HEK293 (cell line): ENCODE results near the gene SAMD4B.
A peak's percentile ranks its signal among the peaks of the same experiment; 100 is the strongest.

Experiments used
- CTCF ChIA-PET: fragments of 350-600 bp; formaldehyde crosslinking; extraction: SDS; loops from one replicate; lab custom pipeline; 2021; ENCODE audit warnings: antibody characterized with exemption; lab: Yijun Ruan, JAX
- POLR2A ChIA-PET: fragments of 300-600 bp; formaldehyde crosslinking; extraction: SDS; loops from one replicate; lab custom pipeline; 2020; ENCODE audit warnings: antibody characterized with exemption, inconsistent platforms; lab: Yijun Ruan, JAX
- H3K27ac ChIP-seq: fragments of 200-500 bp; sonication (Bioruptor generic); 2 replicates; pipeline ENCODE4 v1.5.1; 2014; ENCODE audit warnings: low read depth, low read length, control low read depth, inconsistent platforms; ENCODE audit errors: extremely low read depth
- H3K36me3 ChIP-seq, 2 experiments: fragments of 200-500 bp in 1 of 2; sonication (Bioruptor generic) in 1 of 2; 1 replicate in 1 of 2; 2 replicates in 1 of 2; pipeline ENCODE4 v1.5.1; 2014 to 2017; ENCODE audit warnings: inconsistent platforms in 2 of 2, low read length in 2 of 2; ENCODE audit not compliant: control insufficient read depth in 2 of 2, insufficient read depth in 1 of 2
- H3K4me1 ChIP-seq: fragments of 200-500 bp; sonication (Bioruptor generic); 2 replicates; pipeline ENCODE4 v1.5.1; 2014; ENCODE audit warnings: mild to moderate bottlenecking, low read length, inconsistent platforms; ENCODE audit not compliant: control insufficient read depth, insufficient read depth
- H3K4me3 ChIP-seq: 2 replicates; pipeline ENCODE4 v1.5.1; 2011; ENCODE audit warnings: low read depth, mild to moderate bottlenecking, control low read depth, low read length, moderate library complexity
- H3K9me3 ChIP-seq: fragments of 200-500 bp; sonication (Bioruptor generic); 2 replicates; pipeline ENCODE4 v1.5.1; 2014; ENCODE audit warnings: low read depth, low read length, inconsistent platforms; ENCODE audit not compliant: control insufficient read depth, insufficient read depth
- CTCF ChIP-seq: fragments of 450-650 bp; formaldehyde crosslinking; IDR thresholded peaks from 2 replicates; pipeline ENCODE4 v1.5.1; 2016; ENCODE audit warnings: missing biosample characterization, missing genetic modification characterization
- SCRT1 ChIP-seq: fragments of 450-650 bp; formaldehyde crosslinking; IDR thresholded peaks from 2 replicates; pipeline ENCODE4 v1.5.1; 2016; ENCODE audit warnings: missing biosample characterization, missing genetic modification characterization, borderline replicate concordance
- YY1 ChIP-seq: fragments of 450-650 bp; formaldehyde crosslinking; IDR thresholded peaks from 2 replicates; pipeline ENCODE4 v1.5.1; 2018; ENCODE audit warnings: missing biosample characterization, missing genetic modification characterization
- ZBTB8A ChIP-seq: fragments of 450-650 bp; formaldehyde crosslinking; IDR thresholded peaks from 2 replicates; pipeline ENCODE4 v1.5.1; 2016; ENCODE audit warnings: missing biosample characterization, missing genetic modification characterization
- ZFP3 ChIP-seq: fragments of 450-650 bp; formaldehyde crosslinking; IDR thresholded peaks from 2 replicates; pipeline ENCODE4 v1.5.1; 2016; ENCODE audit warnings: low read depth, missing biosample characterization, missing genetic modification characterization
- ZNF133 ChIP-seq: fragments of 450-650 bp; formaldehyde crosslinking; IDR thresholded peaks from 2 replicates; pipeline ENCODE4 v1.5.1; 2016; ENCODE audit warnings: missing biosample characterization, missing genetic modification characterization
- ZNF138 ChIP-seq: fragments of 450-650 bp; formaldehyde crosslinking; IDR thresholded peaks from 2 replicates; pipeline ENCODE4 v1.5.1; 2016; ENCODE audit warnings: missing biosample characterization, missing genetic modification characterization, borderline replicate concordance
- ZNF280C ChIP-seq: fragments of 450-650 bp; formaldehyde crosslinking; IDR thresholded peaks from 2 replicates; pipeline ENCODE4 v1.5.1; 2016; ENCODE audit warnings: missing biosample characterization, missing genetic modification characterization
- ZNF768 ChIP-seq: fragments of 450-650 bp; formaldehyde crosslinking; IDR thresholded peaks from 2 replicates; pipeline ENCODE4 v1.5.1; 2018; ENCODE audit warnings: missing biosample characterization, mild to moderate bottlenecking, missing genetic modification characterization
- ZNF791 ChIP-seq: fragments of 450-650 bp; formaldehyde crosslinking; IDR thresholded peaks from 2 replicates; pipeline ENCODE4 v1.5.1; 2016; ENCODE audit warnings: missing biosample characterization, missing genetic modification characterization
- TF ChIP-seq, protein P1 (sequence below): fragments of 450-650 bp; formaldehyde crosslinking; IDR thresholded peaks from 2 replicates; pipeline ENCODE4 v1.5.1; 2017; ENCODE audit warnings: missing biosample characterization, missing genetic modification characterization
- TF ChIP-seq, protein P2 (sequence below): fragments of 450-650 bp; formaldehyde crosslinking; IDR thresholded peaks from 2 replicates; pipeline ENCODE4 v1.5.1; 2017; ENCODE audit warnings: missing biosample characterization, missing genetic modification characterization

Gene SAMD4B

DNA sequence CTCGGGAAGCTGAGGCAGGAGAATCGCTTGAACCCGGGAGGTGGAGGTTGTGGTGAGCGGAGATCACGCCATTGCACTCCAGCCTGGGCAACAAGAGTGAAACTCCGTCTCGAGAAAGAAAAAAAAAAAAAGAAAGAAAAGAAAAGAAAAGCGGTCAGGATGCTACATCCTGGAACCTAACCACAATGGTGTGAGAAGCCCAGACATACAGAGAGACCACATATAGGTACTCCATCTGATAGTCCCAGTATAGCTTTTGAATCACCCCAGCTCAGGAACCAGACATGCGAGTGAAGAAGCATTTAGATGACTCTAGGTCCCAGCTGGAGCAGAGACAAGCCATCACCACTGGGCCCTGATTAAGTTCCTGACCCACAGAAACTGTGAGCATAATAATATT, 42.8 kb upstream of the SAMD4B start:
- no peaks in the 10 kb centered on the region for H3K36me3 ChIP-seq
- TF ChIP-seq ZNF280C (tag by site-specific recombination) (no peak), ZNF138 (tag by site-specific recombination) (no peak), ZFP3 (tag by site-specific recombination) (no peak), ZNF791 (tag by site-specific recombination) (no peak), ZNF133 (tag by site-specific recombination) (no peak), YY1 (no peak)
- TF ChIP-seq, protein P1, sequence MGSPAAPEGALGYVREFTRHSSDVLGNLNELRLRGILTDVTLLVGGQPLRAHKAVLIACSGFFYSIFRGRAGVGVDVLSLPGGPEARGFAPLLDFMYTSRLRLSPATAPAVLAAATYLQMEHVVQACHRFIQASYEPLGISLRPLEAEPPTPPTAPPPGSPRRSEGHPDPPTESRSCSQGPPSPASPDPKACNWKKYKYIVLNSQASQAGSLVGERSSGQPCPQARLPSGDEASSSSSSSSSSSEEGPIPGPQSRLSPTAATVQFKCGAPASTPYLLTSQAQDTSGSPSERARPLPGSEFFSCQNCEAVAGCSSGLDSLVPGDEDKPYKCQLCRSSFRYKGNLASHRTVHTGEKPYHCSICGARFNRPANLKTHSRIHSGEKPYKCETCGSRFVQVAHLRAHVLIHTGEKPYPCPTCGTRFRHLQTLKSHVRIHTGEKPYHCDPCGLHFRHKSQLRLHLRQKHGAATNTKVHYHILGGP (tag by site-specific recombination) = no peak
- H3K27ac ChIP-seq = no peak overlapping the region
- CTCF ChIA-PET = interaction anchor here (0.6 to 1.7 kb wide), 5 partner anchors 11 to 140 kb away, joined by 3 to 5 read pairs (median 3); no protein-coding TSS in a partner anchor
- H3K4me1 ChIP-seq = no peaks in the 10 kb centered on the region
- H3K4me3 ChIP-seq = no peak overlapping the region
- H3K9me3 ChIP-seq = no peaks in the 10 kb centered on the region
- POLR2A ChIA-PET = interaction anchor here (0.6 kb wide), 1 partner anchor 90 kb away, joined by 3 read pairs; no protein-coding TSS in a partner anchor

DNA sequence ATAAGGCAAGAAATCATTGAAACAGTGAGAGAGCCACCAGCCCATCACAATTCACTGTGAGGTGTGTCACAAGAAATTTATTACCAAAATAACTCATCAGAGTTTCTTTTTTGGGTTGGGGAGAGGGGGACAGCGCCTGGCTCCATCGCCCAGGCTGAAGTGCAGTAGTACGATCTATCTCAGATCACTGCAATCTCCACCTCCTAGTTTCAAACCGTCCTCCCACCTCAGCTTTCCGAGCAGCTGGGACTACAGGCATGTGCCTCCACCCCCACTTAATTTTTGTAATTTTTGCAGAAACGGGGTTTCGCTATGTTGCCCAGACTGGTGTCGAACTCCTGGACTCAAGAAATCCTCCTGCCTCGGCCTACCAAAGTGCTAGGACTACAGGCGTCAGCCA, 42.4 kb upstream of the SAMD4B start:
- TF ChIP-seq SCRT1 (tag by site-specific recombination) = no peak
- TF ChIP-seq ZNF768 = no peak
- TF ChIP-seq, protein P2, sequence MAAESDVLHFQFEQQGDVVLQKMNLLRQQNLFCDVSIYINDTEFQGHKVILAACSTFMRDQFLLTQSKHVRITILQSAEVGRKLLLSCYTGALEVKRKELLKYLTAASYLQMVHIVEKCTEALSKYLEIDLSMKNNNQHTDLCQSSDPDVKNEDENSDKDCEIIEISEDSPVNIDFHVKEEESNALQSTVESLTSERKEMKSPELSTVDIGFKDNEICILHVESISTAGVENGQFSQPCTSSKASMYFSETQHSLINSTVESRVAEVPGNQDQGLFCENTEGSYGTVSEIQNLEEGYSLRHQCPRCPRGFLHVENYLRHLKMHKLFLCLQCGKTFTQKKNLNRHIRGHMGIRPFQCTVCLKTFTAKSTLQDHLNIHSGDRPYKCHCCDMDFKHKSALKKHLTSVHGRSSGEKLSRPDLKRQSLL = peak; percentile 54; the same call in 1 of the 2 replicates
- ChIA-PET POLR2A (no interaction called here), CTCF (interaction anchor here (0.9 to 1.7 kb wide), 4 partner anchors 10 to 113 kb away, joined by 3 to 5 read pairs (median 3); no protein-coding TSS in a partner anchor)
- H3K27ac ChIP-seq = no peak overlapping the region
- H3K9me3 ChIP-seq = no peaks in the 10 kb centered on the region
- no peak overlapping the region for H3K4me3 ChIP-seq
- no peaks in the 10 kb centered on the region for H3K36me3 ChIP-seq
- H3K4me1 ChIP-seq = no peaks in the 10 kb centered on the region

- Histone ChIP-seq H3K4me1 (peaks cover 12% of the 10 kb centered on the region), H3K27ac (no peak overlapping the region), H3K9me3 (no peaks in the 10 kb centered on the region), H3K36me3 (no peaks in the 10 kb centered on the region), H3K4me3 (no peak overlapping the region)
- ChIA-PET POLR2A (interaction anchor here (0.7 kb wide), 1 partner anchor 795 kb away, joined by 5 read pairs; no protein-coding TSS in a partner anchor), CTCF (interaction anchor here (0.6 to 1.4 kb wide), 3 partner anchors 19 to 251 kb away, joined by 3 to 7 read pairs (median 4); no protein-coding TSS in a partner anchor)
- TF ChIP-seq CTCF (tag by site-specific recombination) = peak; percentile 12; the same call in 1 of the 2 replicates
- TF ChIP-seq ZBTB8A (tag by site-specific recombination) = no peak
Measured at GRCh38 chr19:39301021-39301420, 41.2 kb upstream of the SAMD4B start.
